SK-N-SH (cell line): Measurements from ENCODE around the gene DNAJC17. TPM values are rescaled to one million over a fixed set of nuclear protein-coding genes. Genes with fewer than 3 reads are reported as not detected.

Experiments
- CTCF ChIA-PET: fragments of 300-600, 350-600 bp; formaldehyde crosslinking; extraction: SDS; loops from one replicate; lab custom pipeline; 2021; lab: Yijun Ruan, JAX
- POLR2A ChIA-PET: fragments of 350-600 bp; sonication (Branson Sonifier 250); formaldehyde crosslinking; extraction: SDS; loops from one replicate; lab custom pipeline; 2020; ENCODE audit warnings: antibody characterized with exemption, inconsistent platforms; lab: Yijun Ruan, JAX
- DNase-seq: peaks from one replicate; pipeline ENCODE4 v3.0.0; 2012
- H2AFZ ChIP-seq: fragments of 200-600 bp; sonication (generic); 2 replicates; pipeline ENCODE4 v1.8.1; 2016; ENCODE audit warnings: antibody characterized with exemption, mild to moderate bottlenecking, low read depth
- H3F3A ChIP-seq: fragments of 200-600 bp; sonication (generic); replicated peaks from 2 replicates; pipeline ENCODE3; 2016; ENCODE audit warnings: antibody characterized with exemption, mild to moderate bottlenecking; ENCODE audit not compliant: insufficient read depth
- H3K27ac ChIP-seq, 2 experiments: fragments of 200-500 bp in 1 of 2; fragments of 200-600 bp in 1 of 2; sonication (Bioruptor generic) in 1 of 2; sonication (generic), shearing (Covaris generic) in 1 of 2; 2 replicates each; pipeline versions ENCODE4 v1.5.1 to v1.6.1; 2014 to 2016; ENCODE audit warnings: low read depth in 2 of 2, inconsistent platforms in 1 of 2, low read length in 1 of 2, mild to moderate bottlenecking in 1 of 2, mixed read lengths in 1 of 2
- H3K27me3 ChIP-seq: fragments of 200-600 bp; sonication (generic), shearing (Covaris generic); 2 replicates; pipeline ENCODE4 v1.6.1; 2016; ENCODE audit warnings: mixed run types; ENCODE audit not compliant: insufficient read depth
- H3K36me3 ChIP-seq, 2 experiments: fragments of 200-500 bp in 1 of 2; fragments of 200-600 bp in 1 of 2; sonication (Bioruptor generic) in 1 of 2; sonication (generic) in 1 of 2; replicated peaks in 1 of 2; 2 replicates each; pipeline versions ENCODE3 to v1.5.1; 2014 to 2016; ENCODE audit warnings: low read length in 1 of 2, mild to moderate bottlenecking in 1 of 2; ENCODE audit not compliant: insufficient read depth in 2 of 2, control insufficient read depth in 1 of 2
- H3K4me1 ChIP-seq, 2 experiments: fragments of 200-500 bp in 1 of 2; fragments of 200-600 bp in 1 of 2; sonication (Bioruptor generic) in 1 of 2; sonication (generic), shearing (Covaris generic) in 1 of 2; 2 replicates each; pipeline versions ENCODE4 v1.5.1 to v1.6.1; 2014 to 2016; ENCODE audit warnings: low read depth in 1 of 2, low read length in 1 of 2, mixed run types in 1 of 2; ENCODE audit not compliant: insufficient read depth in 2 of 2, control insufficient read depth in 1 of 2
- H3K4me2 ChIP-seq: fragments of 200-600 bp; sonication (generic), shearing (Covaris generic); 2 replicates; pipeline ENCODE4 v1.6.1; 2017; ENCODE audit warnings: mixed run types
- H3K4me3 ChIP-seq, 2 experiments: fragments of 200-500 bp in 1 of 2; fragments of 200-600 bp in 1 of 2; sonication (Bioruptor generic) in 1 of 2; sonication (generic), shearing (Covaris generic) in 1 of 2; 2 replicates each; pipeline versions ENCODE4 v1.5.1 to v1.8.1; 2014 to 2016; ENCODE audit warnings: low read depth in 2 of 2, inconsistent platforms in 1 of 2, low read length in 1 of 2, mild to moderate bottlenecking in 1 of 2, mixed read lengths in 1 of 2, moderate library complexity in 1 of 2
- H3K79me2 ChIP-seq: fragments of 200-600 bp; sonication (generic); 2 replicates; pipeline ENCODE4 v1.8.1; 2017; ENCODE audit warnings: mild to moderate bottlenecking; ENCODE audit not compliant: insufficient read depth
- H3K9ac ChIP-seq: fragments of 200-600 bp; sonication (generic); 2 replicates; pipeline ENCODE4 v1.6.1; 2017; ENCODE audit warnings: mixed run types
- H3K9me2 ChIP-seq: fragments of 200-600 bp; sonication (generic); 2 replicates; pipeline ENCODE4 v1.6.1; 2017; ENCODE audit warnings: mixed run types
- H3K9me3 ChIP-seq: fragments of 200-600 bp; sonication (generic); 2 replicates; pipeline ENCODE4 v1.6.1; 2017; ENCODE audit warnings: mixed run types, mild to moderate bottlenecking, moderate library complexity
- H4K20me1 ChIP-seq: fragments of 200-600 bp; sonication (generic); 2 replicates; pipeline ENCODE4 v1.6.1; 2017; ENCODE audit warnings: mild to moderate bottlenecking, mixed run types; ENCODE audit not compliant: insufficient read depth
- ELF1 ChIP-seq: IDR thresholded peaks from 2 replicates; pipeline ENCODE4 v1.4.0; 2012
- FOXM1 ChIP-seq: IDR thresholded peaks from 2 replicates; pipeline ENCODE4 v1.4.0; 2012; ENCODE audit warnings: low read depth, mild to moderate bottlenecking
- GABPA ChIP-seq: IDR thresholded peaks from 2 replicates; pipeline ENCODE4 v1.4.0; 2012; ENCODE audit warnings: low read depth, mild to moderate bottlenecking
- MXI1 ChIP-seq: IDR thresholded peaks from 2 replicates; pipeline ENCODE4 v1.6.1; 2012; ENCODE audit warnings: mild to moderate bottlenecking, low read depth, low read length, improper control_type of control experiment
- NFIC ChIP-seq: IDR thresholded peaks from 2 replicates; pipeline ENCODE4 v1.4.0; 2012; ENCODE audit warnings: borderline replicate concordance
- NRF1 ChIP-seq: IDR thresholded peaks from 2 replicates; pipeline ENCODE4 v1.6.1; 2012; ENCODE audit warnings: low read depth, mild to moderate bottlenecking, low read length
- RXRA ChIP-seq: IDR thresholded peaks from 2 replicates; pipeline ENCODE4 v1.4.0; 2012; ENCODE audit warnings: low read depth, mild to moderate bottlenecking, borderline replicate concordance
- TAF1 ChIP-seq: IDR thresholded peaks from 2 replicates; pipeline ENCODE4 v1.6.1; 2012; ENCODE audit warnings: low read depth, mild to moderate bottlenecking, low read length, moderate library complexity, borderline replicate concordance
- TEAD4 ChIP-seq: IDR thresholded peaks from 2 replicates; pipeline ENCODE4 v1.4.0; 2012; ENCODE audit warnings: mild to moderate bottlenecking, borderline replicate concordance; ENCODE audit not compliant: insufficient read depth
- WGBS: methylation state at CpG from one replicate; pipeline ENCODE4 v1.1.6; 2017; ENCODE audit warnings: low lambda C conversion rate; 5-methylcytosine and 5-hydroxymethylcytosine counted together
- polyA plus RNA-seq, 3 experiments: library from polyadenylated mRNA; depleted of rRNA; stranded (reverse); fragments of >200 nt; gene quantifications; 2 replicates each; pipeline ENCODE4 v1.2.3, GENCODE V29; 2012
- TF ChIP-seq, protein P1 (sequence below): IDR thresholded peaks from 2 replicates; pipeline ENCODE4 v1.6.1; 2012; ENCODE audit warnings: mild to moderate bottlenecking, low read depth, low read length, moderate library complexity
- TF ChIP-seq, protein P2 (sequence below): fragments of 150-350 bp; IDR thresholded peaks from 2 replicates; pipeline ENCODE4 v1.6.1; 2016; ENCODE audit warnings: mild to moderate bottlenecking, low read depth, low read length
- TF ChIP-seq, protein P3 (sequence below): IDR thresholded peaks from 2 replicates; pipeline ENCODE4; 2012

DNAJC17 gene
- polyA plus RNA-seq, 1 of the 3 experiments (the other 2 are of a cell fraction): 61.6 TPM

DNA sequence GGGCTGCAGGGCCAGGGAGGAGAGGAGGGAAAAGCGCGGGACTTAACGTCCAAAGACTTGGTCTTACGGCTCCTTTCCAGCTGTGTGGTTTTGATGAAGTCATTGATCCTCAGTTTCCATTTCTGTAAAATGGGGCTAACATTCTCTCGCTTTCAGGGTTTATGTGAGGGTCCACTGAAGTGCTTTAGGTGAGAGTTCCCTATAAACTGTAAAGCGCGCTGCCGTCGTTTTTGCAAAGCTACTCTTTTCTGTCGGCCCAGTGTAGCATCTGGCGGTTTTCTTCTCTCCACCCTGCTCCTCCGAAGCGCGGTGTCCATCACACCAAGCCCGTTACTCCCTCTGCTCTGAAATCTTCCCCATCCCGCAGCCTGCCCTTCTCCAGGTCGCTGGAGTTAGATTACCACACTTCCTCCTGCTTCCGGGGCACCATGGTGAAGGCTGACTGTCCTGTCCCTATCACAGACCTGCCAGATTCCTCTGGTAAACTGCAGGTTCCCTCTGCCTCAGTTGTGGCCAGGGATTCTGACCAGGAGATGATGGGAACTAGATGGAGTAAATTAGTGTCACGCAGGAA lies 702 bp upstream of the DNAJC17 start (continued):
- TF ChIP-seq FOXM1 (no peak), GABPA (no peak), TEAD4 (no peak), RXRA (no peak), NFIC (no peak)
- TF ChIP-seq, protein P1, sequence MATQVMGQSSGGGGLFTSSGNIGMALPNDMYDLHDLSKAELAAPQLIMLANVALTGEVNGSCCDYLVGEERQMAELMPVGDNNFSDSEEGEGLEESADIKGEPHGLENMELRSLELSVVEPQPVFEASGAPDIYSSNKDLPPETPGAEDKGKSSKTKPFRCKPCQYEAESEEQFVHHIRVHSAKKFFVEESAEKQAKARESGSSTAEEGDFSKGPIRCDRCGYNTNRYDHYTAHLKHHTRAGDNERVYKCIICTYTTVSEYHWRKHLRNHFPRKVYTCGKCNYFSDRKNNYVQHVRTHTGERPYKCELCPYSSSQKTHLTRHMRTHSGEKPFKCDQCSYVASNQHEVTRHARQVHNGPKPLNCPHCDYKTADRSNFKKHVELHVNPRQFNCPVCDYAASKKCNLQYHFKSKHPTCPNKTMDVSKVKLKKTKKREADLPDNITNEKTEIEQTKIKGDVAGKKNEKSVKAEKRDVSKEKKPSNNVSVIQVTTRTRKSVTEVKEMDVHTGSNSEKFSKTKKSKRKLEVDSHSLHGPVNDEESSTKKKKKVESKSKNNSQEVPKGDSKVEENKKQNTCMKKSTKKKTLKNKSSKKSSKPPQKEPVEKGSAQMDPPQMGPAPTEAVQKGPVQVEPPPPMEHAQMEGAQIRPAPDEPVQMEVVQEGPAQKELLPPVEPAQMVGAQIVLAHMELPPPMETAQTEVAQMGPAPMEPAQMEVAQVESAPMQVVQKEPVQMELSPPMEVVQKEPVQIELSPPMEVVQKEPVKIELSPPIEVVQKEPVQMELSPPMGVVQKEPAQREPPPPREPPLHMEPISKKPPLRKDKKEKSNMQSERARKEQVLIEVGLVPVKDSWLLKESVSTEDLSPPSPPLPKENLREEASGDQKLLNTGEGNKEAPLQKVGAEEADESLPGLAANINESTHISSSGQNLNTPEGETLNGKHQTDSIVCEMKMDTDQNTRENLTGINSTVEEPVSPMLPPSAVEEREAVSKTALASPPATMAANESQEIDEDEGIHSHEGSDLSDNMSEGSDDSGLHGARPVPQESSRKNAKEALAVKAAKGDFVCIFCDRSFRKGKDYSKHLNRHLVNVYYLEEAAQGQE: no peak
- TF ChIP-seq, protein P2, sequence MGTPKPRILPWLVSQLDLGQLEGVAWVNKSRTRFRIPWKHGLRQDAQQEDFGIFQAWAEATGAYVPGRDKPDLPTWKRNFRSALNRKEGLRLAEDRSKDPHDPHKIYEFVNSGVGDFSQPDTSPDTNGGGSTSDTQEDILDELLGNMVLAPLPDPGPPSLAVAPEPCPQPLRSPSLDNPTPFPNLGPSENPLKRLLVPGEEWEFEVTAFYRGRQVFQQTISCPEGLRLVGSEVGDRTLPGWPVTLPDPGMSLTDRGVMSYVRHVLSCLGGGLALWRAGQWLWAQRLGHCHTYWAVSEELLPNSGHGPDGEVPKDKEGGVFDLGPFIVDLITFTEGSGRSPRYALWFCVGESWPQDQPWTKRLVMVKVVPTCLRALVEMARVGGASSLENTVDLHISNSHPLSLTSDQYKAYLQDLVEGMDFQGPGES: no peak
- TF ChIP-seq, protein P3, sequence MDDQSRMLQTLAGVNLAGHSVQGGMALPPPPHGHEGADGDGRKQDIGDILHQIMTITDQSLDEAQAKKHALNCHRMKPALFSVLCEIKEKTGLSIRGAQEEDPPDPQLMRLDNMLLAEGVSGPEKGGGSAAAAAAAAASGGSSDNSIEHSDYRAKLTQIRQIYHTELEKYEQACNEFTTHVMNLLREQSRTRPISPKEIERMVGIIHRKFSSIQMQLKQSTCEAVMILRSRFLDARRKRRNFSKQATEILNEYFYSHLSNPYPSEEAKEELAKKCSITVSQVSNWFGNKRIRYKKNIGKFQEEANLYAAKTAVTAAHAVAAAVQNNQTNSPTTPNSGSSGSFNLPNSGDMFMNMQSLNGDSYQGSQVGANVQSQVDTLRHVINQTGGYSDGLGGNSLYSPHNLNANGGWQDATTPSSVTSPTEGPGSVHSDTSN: no peak

DNA sequence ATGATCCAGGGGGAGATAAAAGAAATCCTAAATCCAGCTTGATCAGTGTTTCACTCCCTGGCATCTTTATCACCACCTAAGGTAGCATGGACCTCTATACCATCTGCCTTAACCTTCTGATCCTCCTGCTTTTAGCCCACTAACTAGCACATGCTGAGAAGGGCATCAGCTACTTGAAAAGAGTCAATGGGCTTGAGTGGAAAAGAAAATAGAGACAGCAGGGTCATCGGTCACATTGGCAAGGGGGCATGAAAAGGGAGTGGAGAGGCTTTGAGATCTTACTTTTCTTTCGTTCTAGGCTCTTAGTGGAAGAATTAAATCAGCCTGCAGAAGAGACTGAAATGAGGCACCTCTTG lies 623 bp downstream of the DNAJC17 start:
- no peak for TF ChIP-seq ELF1
- peak; percentile 56; the same call in 1 of the 2 replicates for TF ChIP-seq MXI1
- TF ChIP-seq NRF1: no peak
- TF ChIP-seq TAF1: 0 out of 2 replicates have a peak, but pooled peaks have one; percentile 0
- TF ChIP-seq, all 33 proteins: peak for 2
- H3K4me3 ChIP-seq: peak overlapping the region; percentile 94 to 98
- ChIA-PET CTCF (interaction anchor here (1.0 to 2.9 kb wide), 3 partner anchors 60 to 97 kb away, joined by 3 to 11 read pairs (median 6); no protein-coding TSS in a partner anchor), POLR2A (interaction anchor here (0.6 to 1.1 kb wide), 2 partner anchors 88 to 485 kb away, joined by 3 read pairs; partner anchors contain the start of gene VPS18)
- H3K79me2 ChIP-seq: peaks cover 70% of the 10 kb centered on the region
- H3K9ac ChIP-seq: peak overlapping the region; percentile 82
- H2AFZ ChIP-seq: peak overlapping the region; percentile 99
- H3K36me3 ChIP-seq: peaks cover 18 to 21% of the 10 kb centered on the region in 2 experiments
- no peaks in the 10 kb centered on the region for H3K9me3 ChIP-seq
- H4K20me1 ChIP-seq: no peaks in the 10 kb centered on the region
- DNase-seq: peak; percentile 30
- WGBS: 0% methylated on average over 2 of the region's 2 CpGs
- H3K4me2 ChIP-seq: peak overlapping the region; percentile 96
- H3K27ac ChIP-seq: peak overlapping the region; percentile 75 to 95; a peak in 3 of 4 replicates
- H3K27me3 ChIP-seq: no peaks in the 10 kb centered on the region
- no peaks in the 10 kb centered on the region for H3F3A ChIP-seq
- peaks cover 4 to 15% of the 10 kb centered on the region in 2 experiments; a peak in 1 of 4 replicates for H3K4me1 ChIP-seq
- no peaks in the 10 kb centered on the region for H3K9me2 ChIP-seq
